ENCODE results near the gene DHX15. TPM values are rescaled to one million over a fixed set of nuclear protein-coding genes. Genes with fewer than 3 reads are reported as not detected.
"Not testable (repeated sequence)": the region's sequence is repeated elsewhere in the genome, so short reads cannot be mapped to it uniquely, and the experiment has no call there.

Gene DHX15
- total RNA-seq, 4 donors from 2014 or later = 86.8 to 113 (median 94.4) TPM

GRCh38 chr4:24510091-24510490, 74.3 kb downstream of the DHX15 start:
- no peak overlapping the region for H3K4me3 ChIP-seq
- WGBS = 95% methylated on average over 5 of the region's 5 CpGs
- intact Hi-C loops (cut with DNase I) = no loop called here

GRCh38 chr4:24508541-24508940, 75.8 kb downstream of the DHX15 start:
- no peak overlapping the region for H3K4me3 ChIP-seq
- H3K36me3 ChIP-seq = peaks cover 0 to 5% (median 0%) of the 10 kb centered on the region in 4 donors
- TF ChIP-seq EP300 (IDR thresholded peaks at IDR 0.05) (no peak), POLR2A (IDR thresholded peaks at IDR 0.05; ENCODE audit: low read depth) (no peak), POLR2AphosphoS5 (IDR thresholded peaks at IDR 0.05) (no peak), CTCF (IDR thresholded peaks at IDR 0.05) (no peak)
- H3K27me3 ChIP-seq = no peaks in the 10 kb centered on the region
- H3K27ac ChIP-seq (replicated peaks in 1 of 4) = no peak overlapping the region
- 96% methylated on average over 2 of the region's 2 CpGs for WGBS
- H3K4me1 ChIP-seq = peaks cover 0 to 10% (median 9%) of the 10 kb centered on the region in 4 donors
- DNase-seq (ENCODE audit: extremely low spot score) = no peak
- no peaks in the 10 kb centered on the region for H3K9me3 ChIP-seq
- intact Hi-C loops (cut with DNase I) = no loop called here

More at GRCh38 chr4:24510091-24510490, 74.3 kb downstream of the DHX15 start:
- Histone ChIP-seq H3K27ac (replicated peaks in 1 of 4) (no peak overlapping the region), H3K9me3 (no peaks in the 10 kb centered on the region), H3K36me3 (peaks cover 0 to 10% (median 4%) of the 10 kb centered on the region in 4 donors), H3K27me3 (no peaks in the 10 kb centered on the region), H3K4me1 (peaks cover 0 to 24% (median 18%) of the 10 kb centered on the region in 4 donors)
- TF ChIP-seq EP300 (IDR thresholded peaks at IDR 0.05) (no peak), CTCF (IDR thresholded peaks at IDR 0.05) (no peak), POLR2A (IDR thresholded peaks at IDR 0.05; ENCODE audit: low read depth) (no peak), POLR2AphosphoS5 (IDR thresholded peaks at IDR 0.05) (no peak)
- DNase-seq (ENCODE audit: extremely low spot score) = no peak

GRCh38 chr4:24507439-24507838, 76.9 kb downstream of the DHX15 start:
- peak; percentile 83 for DNase-seq (ENCODE audit: extremely low spot score)
- Histone ChIP-seq H3K27me3 (no peaks in the 10 kb centered on the region), H3K4me1 (peaks cover 0 to 10% (median 9%) of the 10 kb centered on the region in 4 donors), H3K4me3 (no peak overlapping the region), H3K9me3 (no peaks in the 10 kb centered on the region), H3K27ac (replicated peaks in 1 of 4) (no peak overlapping the region), H3K36me3 (no peaks in the 10 kb centered on the region)
- no peak for TF ChIP-seq POLR2AphosphoS5 (IDR thresholded peaks at IDR 0.05)
- TF ChIP-seq POLR2A (IDR thresholded peaks at IDR 0.05; ENCODE audit: low read depth) = no peak
- no peak for TF ChIP-seq EP300 (IDR thresholded peaks at IDR 0.05)
- no peak for TF ChIP-seq CTCF (IDR thresholded peaks at IDR 0.05)
- WGBS = 87% methylated on average over 7 of the region's 7 CpGs
- intact Hi-C loops (cut with DNase I) = no loop called here

- H3K4me1 ChIP-seq; H3K27ac ChIP-seq (replicated peaks in 1 of 4); H3K27me3 ChIP-seq; H3K36me3 ChIP-seq; H3K4me3 ChIP-seq; H3K9me3 ChIP-seq; intact Hi-C loops (cut with DNase I): not testable (repeated sequence)
- peak; percentile 50 for DNase-seq (ENCODE audit: extremely low spot score)
- WGBS = 89% methylated on average over 10 of the region's 10 CpGs
Observed at GRCh38 chr4:24503090-24503489, 81.3 kb downstream of the DHX15 start.

GRCh38 chr4:24497221-24497620, 87.1 kb downstream of the DHX15 start:
- no peaks in the 10 kb centered on the region for H3K4me1 ChIP-seq
- H3K36me3 ChIP-seq = no peaks in the 10 kb centered on the region
- DNase-seq (ENCODE audit: extremely low spot score) = no peak
- H3K27me3 ChIP-seq = no peaks in the 10 kb centered on the region
- TF ChIP-seq CTCF (IDR thresholded peaks at IDR 0.05) (no peak), POLR2AphosphoS5 (IDR thresholded peaks at IDR 0.05) (no peak), EP300 (IDR thresholded peaks at IDR 0.05) (no peak), POLR2A (IDR thresholded peaks at IDR 0.05; ENCODE audit: low read depth) (no peak)
- 88% methylated on average over 7 of the region's 7 CpGs for WGBS
- H3K4me3 ChIP-seq = no peak overlapping the region
- no peaks in the 10 kb centered on the region for H3K9me3 ChIP-seq
- H3K27ac ChIP-seq (replicated peaks in 1 of 4) = no peak overlapping the region
- intact Hi-C loops (cut with DNase I) = no loop called here
